ENCODE measurements around the gene DRG2. TPM values are rescaled to one million over a fixed set of nuclear protein-coding genes. Genes with fewer than 3 reads are reported as not detected.

The DRG2 gene
- total and polyA plus RNA-seq, 4 donors = 28.6 to 41.3 (median 35.6) TPM

- Histone ChIP-seq H3K9me3 (ENCODE audit: control insufficient read depth in 4 of 4, insufficient read depth in 3 of 4, low read length in 3 of 4) (no peaks in the 10 kb centered on the region), H3K4me1 (ENCODE audit: control insufficient read depth in 5 of 5, insufficient read depth in 5 of 5, low read length in 5 of 5) (no peaks in the 10 kb centered on the region), H3K9ac (ENCODE audit: insufficient read depth in 1 of 2, low read length in 2 of 2) (no peak overlapping the region), H3K27ac (ENCODE audit: low read depth in 1 of 2, low read length in 1 of 2) (no peak overlapping the region), H3K27me3 (ENCODE audit: control insufficient read depth in 3 of 3, insufficient read depth in 3 of 3, low read length in 2 of 3) (no peaks in the 10 kb centered on the region), H3K4me3 (no peak overlapping the region), H3K36me3 (ENCODE audit: control insufficient read depth in 4 of 4, insufficient read depth in 4 of 4, low read length in 4 of 4) (peaks cover 0 to 15% (median 3%) of the 10 kb centered on the region in 4 donors)
- TF ChIP-seq CTCF (IDR thresholded peaks at IDR 0.05; ENCODE audit: control extremely low read depth, extremely low read depth) = no peak
- DNase-seq (no peak), ATAC-seq (ENCODE audit: insufficient read depth, low FRiP score) (no peak)
- WGBS, 2 donors = 85 to 89% methylated on average over 4 of the region's 4 CpGs
These were observed 22.9 kb downstream of the DRG2 start for GRCh38 chr17:18110636-18111145.

- H3K4me3 ChIP-seq = no peak overlapping the region
- DNase-seq (no peak), ATAC-seq (ENCODE audit: insufficient read depth, low FRiP score) (no peak)
- no peaks in the 10 kb centered on the region for H3K27me3 ChIP-seq (ENCODE audit: control insufficient read depth in 3 of 3, insufficient read depth in 3 of 3, low read length in 2 of 3)
- TF ChIP-seq CTCF (IDR thresholded peaks at IDR 0.05; ENCODE audit: control extremely low read depth, extremely low read depth) = no peak
- no peaks in the 10 kb centered on the region for H3K9me3 ChIP-seq (ENCODE audit: control insufficient read depth in 4 of 4, insufficient read depth in 3 of 4, low read length in 3 of 4)
- no peak overlapping the region for H3K27ac ChIP-seq (ENCODE audit: low read depth in 1 of 2, low read length in 1 of 2)
- H3K9ac ChIP-seq (ENCODE audit: insufficient read depth in 1 of 2, low read length in 2 of 2) = no peak overlapping the region
- peaks cover 0 to 9% (median 3%) of the 10 kb centered on the region in 4 donors for H3K36me3 ChIP-seq (ENCODE audit: control insufficient read depth in 4 of 4, insufficient read depth in 4 of 4, low read length in 4 of 4)
- whole genome bisulfite sequencing, 2 donors = 79 to 88% methylated on average over 6 of the region's 6 CpGs
- no peaks in the 10 kb centered on the region for H3K4me1 ChIP-seq (ENCODE audit: control insufficient read depth in 5 of 5, insufficient read depth in 5 of 5, low read length in 5 of 5)
These were observed 23.7 kb downstream of the DRG2 start for GRCh38 chr17:18111330-18111971.

- ATAC-seq (ENCODE audit: insufficient read depth, low FRiP score) (no peak), DNase-seq (no peak)
- TF ChIP-seq CTCF (IDR thresholded peaks at IDR 0.05; ENCODE audit: control extremely low read depth, extremely low read depth) = no peak
- WGBS, 2 donors = 85 to 93% methylated on average over 7 of the region's 7 CpGs
- Histone ChIP-seq H3K27ac (ENCODE audit: low read depth in 1 of 2, low read length in 1 of 2) (no peak overlapping the region), H3K4me1 (ENCODE audit: control insufficient read depth in 5 of 5, insufficient read depth in 5 of 5, low read length in 5 of 5) (no peaks in the 10 kb centered on the region), H3K36me3 (ENCODE audit: control insufficient read depth in 4 of 4, insufficient read depth in 4 of 4, low read length in 4 of 4) (no peaks in the 10 kb centered on the region), H3K4me3 (no peak overlapping the region), H3K27me3 (ENCODE audit: control insufficient read depth in 3 of 3, insufficient read depth in 3 of 3, low read length in 2 of 3) (no peaks in the 10 kb centered on the region), H3K9ac (ENCODE audit: insufficient read depth in 1 of 2, low read length in 2 of 2) (no peak overlapping the region), H3K9me3 (ENCODE audit: control insufficient read depth in 4 of 4, insufficient read depth in 3 of 4, low read length in 3 of 4) (peaks cover 0 to 5% (median 0%) of the 10 kb centered on the region in 4 donors)
These were observed 27.8 kb downstream of the DRG2 start for GRCh38 chr17:18115517-18115916.
